GM12864 (cell line): ENCODE results near the gene GPR39.

ENCODE experiments used
- DNase-seq: peaks from one replicate; pipeline ENCODE4 v3.0.0-alpha.2; 2011; ENCODE audit warnings: low read depth
- H3K4me3 ChIP-seq: 2 replicates; pipeline ENCODE4 v1.5.1; 2011; ENCODE audit warnings: mild to moderate bottlenecking, low read depth, low read length, control low read depth
- CTCF ChIP-seq: IDR thresholded peaks from 2 replicates; pipeline ENCODE4 v1.5.1; 2011; ENCODE audit warnings: low read depth, mild to moderate bottlenecking, moderate library complexity, low read length, control low read depth, inconsistent platforms; ENCODE audit errors: missing control alignments

Gene GPR39

GRCh38 chr2:132419235-132419634 lies 2.6 kb downstream of the GPR39 start:
- H3K4me3 ChIP-seq: no peak overlapping the region
- TF ChIP-seq CTCF: no peak

DNA sequence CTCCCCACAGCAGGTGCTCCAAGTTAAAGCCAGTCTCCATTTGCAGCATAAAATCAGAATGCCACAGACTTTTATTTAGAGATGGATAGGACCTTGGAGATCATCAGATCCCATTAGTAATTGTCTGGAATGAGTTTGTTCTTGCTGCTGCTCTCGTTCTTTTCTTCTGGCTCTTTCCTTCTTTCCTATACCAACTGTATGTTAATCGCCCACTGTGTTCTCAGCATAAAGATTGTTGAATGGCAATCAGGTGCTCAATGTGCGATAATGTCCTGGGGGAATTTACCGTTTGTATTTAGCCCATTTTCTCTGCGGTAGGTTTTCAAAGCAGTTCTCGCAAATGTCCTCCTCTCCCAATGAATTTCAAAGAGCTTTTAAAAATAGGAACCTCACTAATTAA lies 3.3 kb downstream of the GPR39 start:
- TF ChIP-seq CTCF: no peak
- H3K4me3 ChIP-seq: no peak overlapping the region
- DNase-seq: no peak

More at GRCh38 chr2:132419235-132419634, 2.6 kb downstream of the GPR39 start:
- DNase-seq: no peak

DNA sequence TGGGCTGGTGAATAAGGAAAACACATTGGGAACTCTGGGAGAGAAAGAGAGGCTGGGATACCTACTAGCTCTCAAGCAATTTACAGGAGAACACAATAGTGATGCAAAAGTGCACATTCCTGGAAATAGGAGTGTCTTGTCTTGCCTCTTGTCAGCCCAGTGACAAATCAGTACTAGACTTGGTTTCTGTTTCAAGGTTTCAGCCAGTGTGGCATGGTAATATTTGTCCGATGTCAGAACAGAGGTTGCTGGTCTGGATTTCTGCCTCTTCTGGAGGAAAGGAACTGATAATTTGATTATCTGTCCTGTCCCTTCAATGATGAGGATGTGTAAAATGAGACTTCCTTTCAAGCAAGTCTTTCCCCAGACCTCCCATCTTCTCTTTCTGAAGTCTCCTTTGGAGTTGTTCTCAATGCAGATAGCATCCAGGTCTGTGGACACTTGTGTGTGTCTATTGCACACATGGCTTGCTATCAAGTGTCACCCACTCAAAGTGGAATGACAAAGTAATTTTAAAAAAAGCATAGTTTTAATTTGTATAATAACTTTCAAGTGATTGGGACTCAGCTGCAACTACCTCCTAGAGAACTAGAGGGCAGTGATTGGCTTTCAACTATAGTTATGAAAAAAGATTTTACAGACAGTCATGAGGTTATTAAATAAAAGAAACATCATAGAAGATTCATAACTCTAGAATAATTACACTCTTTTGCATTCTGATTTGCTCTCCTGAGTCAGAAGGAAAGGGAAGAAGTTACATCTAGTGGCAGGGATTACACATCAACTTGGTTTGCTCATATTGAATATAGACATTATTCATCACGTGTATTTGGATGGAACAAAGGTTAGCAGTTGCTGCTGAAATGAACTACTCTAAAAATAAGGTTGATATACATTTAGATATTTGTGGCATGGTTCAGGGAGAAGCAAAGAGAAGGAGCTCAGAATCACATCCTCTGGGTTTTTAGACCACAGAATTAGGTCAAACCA lies 4.5 kb downstream of the GPR39 start:
- no peak overlapping the region for H3K4me3 ChIP-seq
- no peak for DNase-seq
- no peak for TF ChIP-seq CTCF

DNA sequence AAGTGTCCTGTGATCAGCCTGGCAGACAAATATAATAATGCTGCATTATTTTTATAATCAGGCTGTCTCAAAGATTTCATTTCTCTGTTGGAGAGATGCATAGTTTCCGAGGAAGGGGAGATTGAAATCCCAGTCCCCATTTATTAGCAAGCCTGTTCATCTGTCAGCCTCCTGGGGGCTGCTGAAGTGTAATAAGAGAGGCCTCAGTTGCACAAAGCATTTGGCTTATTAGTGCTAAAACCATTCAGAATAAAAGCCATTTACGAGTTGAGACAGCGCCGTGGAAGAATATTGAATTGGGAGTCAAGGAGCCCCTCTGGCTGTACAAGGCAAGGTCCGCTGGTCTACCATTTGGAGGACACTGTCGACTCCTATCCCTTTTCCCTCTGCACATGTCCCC lies 6.1 kb downstream of the GPR39 start:
- no peak for TF ChIP-seq CTCF
- H3K4me3 ChIP-seq: no peak overlapping the region
- no peak for DNase-seq

DNA sequence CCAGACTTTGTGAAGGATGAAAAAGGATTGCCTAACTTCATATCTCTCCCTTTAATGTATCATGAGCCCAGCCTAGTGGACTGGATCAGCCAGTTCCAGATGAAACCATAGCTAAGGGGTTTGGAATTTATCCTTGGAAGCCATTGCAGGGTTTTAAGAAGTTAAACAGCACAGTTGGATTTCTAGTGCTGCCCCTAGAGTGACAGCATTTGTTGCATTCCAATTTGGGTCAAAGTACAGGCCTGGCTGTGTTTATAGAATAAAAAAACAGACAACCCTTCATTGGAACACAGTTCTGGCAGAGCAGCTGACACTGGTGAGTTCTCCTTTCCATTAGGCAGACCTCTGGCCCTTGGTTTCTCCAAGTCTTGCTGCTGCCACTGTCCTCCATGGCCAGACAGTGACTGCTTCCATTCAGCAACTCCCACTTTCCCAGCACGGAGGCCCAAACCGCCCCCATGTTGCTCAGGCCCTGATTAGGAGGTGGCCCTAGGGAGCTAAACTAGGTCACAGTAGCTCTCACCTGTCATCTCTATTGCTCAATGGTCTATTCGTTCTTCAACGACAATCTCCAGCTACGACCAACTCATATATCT lies 8.0 kb downstream of the GPR39 start:
- TF ChIP-seq CTCF: no peak
- DNase-seq: no peak
- H3K4me3 ChIP-seq: no peak overlapping the region

DNA sequence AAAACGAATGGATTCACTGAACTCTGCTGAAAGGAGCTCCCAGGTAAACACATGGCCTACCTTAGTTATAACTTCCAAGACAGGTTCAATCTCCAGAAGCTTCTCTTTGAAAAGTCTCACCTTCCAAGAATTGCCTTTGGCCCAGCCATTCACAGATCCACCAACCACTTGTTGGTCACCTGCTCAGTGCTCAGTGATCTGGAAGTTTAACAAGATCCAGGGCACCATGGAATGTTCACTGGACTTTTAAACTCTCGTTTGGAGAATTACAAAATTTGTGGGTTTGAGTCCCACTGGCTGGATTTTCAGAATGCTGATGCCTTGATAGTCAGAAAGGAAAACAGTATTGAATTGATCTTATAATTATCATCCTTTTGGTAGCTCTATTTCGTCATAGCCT lies 9.4 kb downstream of the GPR39 start:
- no peak for DNase-seq
- no peak overlapping the region for H3K4me3 ChIP-seq
- TF ChIP-seq CTCF: no peak
